Stimulated activated CD8-positive, alpha-beta memory T cell treated with anti-CD3 and anti-CD28 coated beads, Interleukin-7, amount 100 ng/mL, for 4 hours (primary cell): ENCODE results near the gene AGAP1.

ENCODE experiments used
- DNase-seq, 2 donors: peaks; one replicate each; pipeline ENCODE4 v3.0.0-alpha.2; 2020; ENCODE audit warnings: low read depth in 2 of 2

Gene AGAP1

GRCh38 chr2:235864733-235865515 lies 371.1 kb downstream of the AGAP1 start:
- DNase-seq = no peak

DNA sequence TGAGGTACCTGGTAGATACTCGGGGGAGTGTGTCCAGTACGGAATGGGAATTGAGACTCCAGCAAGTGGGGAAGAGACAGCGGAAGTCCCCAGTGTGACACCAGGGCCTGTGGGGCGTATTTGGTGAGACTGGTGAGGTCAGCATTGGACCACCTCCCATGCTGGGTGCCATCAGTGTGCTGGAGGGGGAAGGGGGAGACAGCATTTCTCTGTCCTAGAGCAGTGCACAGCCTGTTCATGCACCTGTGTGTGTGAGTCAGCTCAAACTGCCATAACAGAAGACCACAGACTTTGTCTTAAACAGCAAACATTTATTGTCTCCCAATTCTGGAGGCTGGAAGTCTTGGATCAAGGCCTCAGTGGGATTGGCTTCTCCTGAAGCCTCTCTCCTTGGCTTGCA lies 372.5 kb downstream of the AGAP1 start:
- no peak for DNase-seq

DNA sequence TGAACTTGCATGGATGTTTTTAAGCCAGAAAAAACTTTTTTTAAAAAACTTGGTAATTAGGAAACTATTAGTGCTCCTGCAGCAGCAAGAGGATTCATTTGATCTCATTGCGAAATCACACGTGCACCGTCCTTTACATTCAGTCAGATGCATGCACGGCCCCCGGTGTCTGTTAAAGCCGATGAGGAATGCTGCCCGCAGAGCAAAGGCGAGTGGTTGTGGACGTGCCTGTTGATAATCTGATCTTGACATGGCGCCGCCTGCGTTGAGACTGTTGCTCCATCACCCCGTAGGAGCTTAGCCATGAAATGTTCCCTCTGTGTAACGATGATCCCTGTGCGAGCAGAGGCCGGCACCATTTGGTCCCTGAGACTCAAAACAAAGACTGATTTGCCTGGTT lies 374.4 kb downstream of the AGAP1 start:
- no peak for DNase-seq

DNA sequence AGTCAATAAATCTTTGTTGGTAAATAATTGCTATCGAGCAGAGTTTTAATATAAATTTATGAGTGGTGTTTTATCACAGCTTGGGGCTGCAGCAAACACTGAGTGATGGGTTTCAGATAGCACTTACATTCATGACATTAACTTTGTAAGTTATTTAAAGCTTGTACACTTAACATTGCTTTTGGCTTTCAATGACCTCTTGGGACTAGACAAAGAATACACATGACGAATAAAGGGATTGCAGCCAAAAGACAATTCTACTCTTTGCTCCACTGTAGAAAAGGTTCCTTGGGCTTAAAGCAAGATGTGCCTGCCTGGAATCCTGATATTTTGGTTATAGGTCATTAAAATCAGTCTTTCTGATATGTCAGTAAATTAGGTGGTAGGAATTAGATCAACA lies 374.8 kb downstream of the AGAP1 start:
- no peak for DNase-seq

- no peak for DNase-seq
These were observed 376.7 kb downstream of the AGAP1 start for GRCh38 chr2:235870515-235870914.

GRCh38 chr2:235876099-235876679 lies 382.3 kb downstream of the AGAP1 start:
- DNase-seq = no peak

DNA sequence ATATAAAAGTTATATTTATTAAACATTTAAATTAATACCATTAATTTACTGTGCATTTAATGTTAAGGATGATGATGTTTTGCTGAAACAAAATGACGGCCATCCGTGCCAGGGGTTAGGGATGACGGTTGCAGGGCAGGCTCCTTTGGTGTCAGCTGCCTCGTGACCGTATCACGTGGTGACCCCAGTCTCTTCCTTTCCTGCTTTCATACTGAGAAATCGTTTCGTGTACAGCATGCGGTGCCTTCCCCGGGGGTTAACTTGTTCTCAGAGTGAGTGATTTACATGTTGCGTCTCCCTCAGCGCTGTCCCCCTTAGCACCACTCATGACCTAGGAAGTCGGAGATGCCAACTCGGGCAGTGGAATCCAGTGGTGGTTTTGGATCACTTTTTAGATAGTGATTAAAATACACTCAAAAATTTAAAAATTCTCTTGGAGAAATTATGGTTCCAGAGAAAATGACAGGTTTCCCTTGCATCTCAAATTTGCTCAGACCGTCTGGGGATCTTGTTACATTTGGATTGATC lies 383.5 kb downstream of the AGAP1 start:
- no peak for DNase-seq

GRCh38 chr2:235879116-235879515 lies 385.3 kb downstream of the AGAP1 start:
- DNase-seq = no peak

- DNase-seq = no peak
These were observed 389.8 kb downstream of the AGAP1 start for GRCh38 chr2:235883675-235884074.

GRCh38 chr2:235889302-235889630 lies 395.4 kb downstream of the AGAP1 start:
- no peak for DNase-seq

GRCh38 chr2:235893129-235893698 lies 399.4 kb downstream of the AGAP1 start:
- no peak for DNase-seq

- DNase-seq = no peak
These were observed 401.0 kb downstream of the AGAP1 start for GRCh38 chr2:235894839-235895238.

GRCh38 chr2:235896061-235896460 lies 402.2 kb downstream of the AGAP1 start:
- DNase-seq = no peak

DNA sequence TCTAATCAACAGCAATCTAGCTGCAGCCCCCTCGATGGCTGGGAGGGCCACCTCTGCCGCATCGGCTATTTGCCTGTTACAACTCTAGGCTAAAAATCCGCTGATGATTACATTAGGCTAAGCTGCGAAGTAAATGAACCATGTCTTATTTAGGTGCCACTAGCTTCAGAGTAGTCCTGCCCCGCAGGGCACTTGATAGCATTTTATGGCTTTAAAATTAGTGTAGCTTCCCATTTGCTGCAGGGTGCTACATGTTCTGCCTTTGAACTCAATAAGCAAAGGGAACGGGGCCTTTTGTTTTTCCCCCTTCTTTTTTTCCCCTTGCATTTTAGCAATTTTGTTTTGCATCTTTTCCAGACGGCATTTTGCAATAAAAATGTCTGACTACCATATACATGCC lies 404.1 kb downstream of the AGAP1 start:
- DNase-seq = no peak

GRCh38 chr2:235898766-235899165 lies 404.9 kb downstream of the AGAP1 start:
- no peak for DNase-seq

- DNase-seq = no peak
These were observed 406.8 kb downstream of the AGAP1 start for GRCh38 chr2:235900631-235901030.

GRCh38 chr2:235901243-235901642 lies 407.4 kb downstream of the AGAP1 start:
- no peak for DNase-seq

GRCh38 chr2:235903782-235904584 lies 410.1 kb downstream of the AGAP1 start:
- no peak for DNase-seq

GRCh38 chr2:235904585-235904931 lies 410.7 kb downstream of the AGAP1 start:
- DNase-seq = no peak

DNA sequence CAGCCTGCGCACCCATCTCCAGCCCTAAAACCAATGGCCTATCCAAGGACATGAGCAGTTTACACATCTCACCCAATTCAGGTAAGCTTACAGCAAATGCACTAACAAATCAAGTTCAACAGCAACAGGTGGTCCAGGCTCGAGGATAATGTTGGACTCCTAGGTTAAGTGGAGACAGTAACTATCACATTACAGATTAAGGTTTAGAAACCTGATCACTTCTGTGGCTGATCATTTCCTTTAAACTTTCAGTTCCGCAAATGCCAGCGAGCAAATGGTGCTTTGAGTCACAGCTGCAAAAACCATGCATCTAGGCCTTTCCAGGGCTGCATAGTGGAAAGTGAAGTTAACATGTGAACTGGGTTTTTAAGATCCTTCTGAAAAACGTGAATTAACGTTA lies 415.0 kb downstream of the AGAP1 start:
- no peak for DNase-seq

DNA sequence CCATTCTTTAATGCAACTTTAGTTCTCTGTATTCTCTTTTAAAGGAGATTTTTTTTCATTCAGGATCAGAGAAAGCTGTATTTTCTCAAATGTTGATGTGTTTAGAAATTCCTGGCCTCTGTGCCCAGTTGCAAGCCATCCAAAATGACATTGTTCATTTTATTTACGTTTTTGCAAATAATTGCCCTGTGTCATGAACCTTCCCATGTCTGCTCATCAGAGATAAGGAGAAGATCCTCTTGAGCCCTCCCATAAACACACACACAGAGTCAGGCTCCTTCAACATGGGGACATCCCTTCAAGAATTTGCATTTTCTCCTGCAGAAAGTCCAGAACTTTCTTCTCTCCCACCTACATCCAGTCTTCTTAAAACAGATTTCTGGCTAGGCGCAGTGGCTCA lies 415.5 kb downstream of the AGAP1 start:
- DNase-seq = no peak

- no peak for DNase-seq
These were observed 416.2 kb downstream of the AGAP1 start for GRCh38 chr2:235910067-235910466.
